Measurements from ENCODE around the gene ZNF445. TPM values are rescaled to one million over a fixed set of nuclear protein-coding genes. Genes with fewer than 3 reads are reported as not detected.

The ZNF445 gene
- total and polyA plus RNA-seq, 9 of the 15 experiments (the other 6 are each of a cell fraction or from before 2014, with no cell fraction given) = 1.2 to 26.9 (median 10.6) TPM

- intact Hi-C loops (cut with micrococcal nuclease) = no loop called here
- no peaks in the 10 kb centered on the region for H4K20me1 ChIP-seq (replicated peaks; ENCODE audit: control insufficient read depth, insufficient read depth, low read length)
- in situ Hi-C loops (cut with MboI) = no loop called here
- 0 out of 5 replicates have a peak, but pooled peaks cover 0 to 5% of the 10 kb centered on the region in 2 experiments for H3K4me1 ChIP-seq (replicated peaks in 1 of 2; ENCODE audit: control insufficient read depth in 2 of 2, insufficient read depth in 2 of 2, low read length in 2 of 2)
- 0 out of 3 replicates have a peak, but pooled peaks cover 4% of the 10 kb centered on the region for H3K79me2 ChIP-seq (ENCODE audit: control insufficient read depth, insufficient read depth, low read length)
- BruUV-seq (replicated peaks) = no TSS peak
- H3K27me3 ChIP-seq (ENCODE audit: control insufficient read depth in 2 of 2, insufficient read depth in 2 of 2, low read length in 2 of 2) = no peaks in the 10 kb centered on the region
- no peak overlapping the region for H3K4me3 ChIP-seq
- no peak overlapping the region for H3K9ac ChIP-seq (ENCODE audit: insufficient read depth in 1 of 2, low read depth in 2 of 2, low read length in 2 of 2)
- ATAC-seq (no peak), DNase-seq (ENCODE audit: extremely low read depth in 1 of 4, low spot score in 3 of 4) (no peak), FAIRE-seq (no peak)
- ChIA-PET CTCF (ENCODE audit: low intra/inter-chr PET ratio) (no interaction called here), POLR2A (interaction anchor here (0.5 to 0.9 kb wide), 3 partner anchors 8 to 57 kb away, joined by 3 to 5 read pairs (median 4); no protein-coding TSS in a partner anchor)
- no peak overlapping the region for H3K4me2 ChIP-seq (ENCODE audit: insufficient read depth, low read length)
- no peak overlapping the region for H2AFZ ChIP-seq (ENCODE audit: low read depth, low read length)
- 91% methylated on average over 3 of the region's 3 CpGs for WGBS (ENCODE audit: insufficient coverage, low coverage, missing lambda C conversion rate)
- TF ChIP-seq L3MBTL2 (IDR thresholded peaks at IDR 0.05) = no peak
- TF ChIP-seq TAF7 (tag; IDR thresholded peaks at IDR 0.05) = no peak
- TF ChIP-seq ZNF707 (CRISPR knock-in tag; conservative IDR thresholded peaks at IDR 0.05) = no peak
- TF ChIP-seq, protein P1, sequence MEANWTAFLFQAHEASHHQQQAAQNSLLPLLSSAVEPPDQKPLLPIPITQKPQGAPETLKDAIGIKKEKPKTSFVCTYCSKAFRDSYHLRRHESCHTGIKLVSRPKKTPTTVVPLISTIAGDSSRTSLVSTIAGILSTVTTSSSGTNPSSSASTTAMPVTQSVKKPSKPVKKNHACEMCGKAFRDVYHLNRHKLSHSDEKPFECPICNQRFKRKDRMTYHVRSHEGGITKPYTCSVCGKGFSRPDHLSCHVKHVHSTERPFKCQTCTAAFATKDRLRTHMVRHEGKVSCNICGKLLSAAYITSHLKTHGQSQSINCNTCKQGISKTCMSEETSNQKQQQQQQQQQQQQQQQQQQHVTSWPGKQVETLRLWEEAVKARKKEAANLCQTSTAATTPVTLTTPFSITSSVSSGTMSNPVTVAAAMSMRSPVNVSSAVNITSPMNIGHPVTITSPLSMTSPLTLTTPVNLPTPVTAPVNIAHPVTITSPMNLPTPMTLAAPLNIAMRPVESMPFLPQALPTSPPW (CRISPR knock-in tag; IDR thresholded peaks at IDR 0.05) = no peak
- no peak for TF ChIP-seq GATAD2B (IDR thresholded peaks at IDR 0.05; ENCODE audit: borderline replicate concordance)
- TF ChIP-seq ZBTB2 (IDR thresholded peaks at IDR 0.05) = no peak
- no peak for TF ChIP-seq MTF1 (CRISPR knock-in tag; IDR thresholded peaks at IDR 0.05; ENCODE audit: borderline replicate concordance)
- TF ChIP-seq HOMEZ (CRISPR knock-in tag; IDR thresholded peaks at IDR 0.05) = no peak
- no peak for TF ChIP-seq RAD21 (CRISPR knock-in tag; conservative IDR thresholded peaks at IDR 0.05 in 1 of 2, IDR thresholded peaks at IDR 0.05 in 1 of 2)
- TF ChIP-seq ZBED1 (IDR thresholded peaks at IDR 0.05) = no peak
- no peak for TF ChIP-seq SMARCE1 (IDR thresholded peaks at IDR 0.05)
- H3K9me3 ChIP-seq (replicated peaks; ENCODE audit: control insufficient read depth, insufficient read depth, low read depth, low read length) = peaks cover 16% of the 10 kb centered on the region; the same call in 1 of the 2 replicates
- no peaks in the 10 kb centered on the region for H3K9me1 ChIP-seq (ENCODE audit: control insufficient read depth, insufficient read depth, low read length)
- H3K27ac ChIP-seq (ENCODE audit: extremely low read depth, low read depth, low read length) = no peak overlapping the region
- H3K36me3 ChIP-seq (ENCODE audit: control insufficient read depth, insufficient read depth, low read length) = peaks cover 95% of the 10 kb centered on the region
These were observed 26.0 kb downstream of the ZNF445 start for GRCh38 chr3:44451441-44451840.

All from K562 (cell line).